H1 (cell line): ENCODE data around the gene CFDP1. TPM values are rescaled to one million over a fixed set of nuclear protein-coding genes. Genes with fewer than 3 reads are reported as not detected.

Experiments
- BACH1 ChIP-seq: IDR thresholded peaks from 2 replicates; pipeline ENCODE4 v1.6.1; 2012; ENCODE audit warnings: low read length, improper control_type of control experiment
- CTBP2 ChIP-seq: IDR thresholded peaks from 2 replicates; pipeline ENCODE4 v1.7.0; 2011; ENCODE audit warnings: borderline replicate concordance, mild to moderate bottlenecking, moderate library complexity, mixed read lengths, low read length; ENCODE audit not compliant: insufficient read depth, insufficient read length
- SIRT6 ChIP-seq: IDR thresholded peaks from one replicate; pipeline ENCODE4 v1.7.1; 2012; ENCODE audit warnings: low read length, inconsistent platforms
- TBP ChIP-seq: IDR thresholded peaks from 2 replicates; pipeline ENCODE4 v1.6.1; 2011; ENCODE audit warnings: low read depth, low read length, improper control_type of control experiment
- TEAD4 ChIP-seq: IDR thresholded peaks from 2 replicates; pipeline ENCODE4 v1.6.1; 2012; ENCODE audit warnings: low read depth, low read length, inconsistent platforms, mixed read lengths
- USF2 ChIP-seq: IDR thresholded peaks from 2 replicates; pipeline ENCODE4 v1.6.1; 2011; ENCODE audit warnings: low read length, improper control_type of control experiment
- polyA plus RNA-seq, 7 experiments: library from polyadenylated mRNA; depleted of rRNA in 3 of 7; stranded (reverse) in 5 of 7; unstranded in 2 of 7; fragments of >200 nt in 5 of 7; fragments of 200-250 nt in 2 of 7; gene quantifications; 1 replicate in 5 of 7; 2 replicates in 1 of 7; 4 replicates in 1 of 7; pipeline versions ENCODE4 v1.2.1 to v1.2.3, GENCODE V29; 2011 to 2013; ENCODE audit warnings: missing spikeins in 2 of 7, mixed read lengths in 2 of 7
- total RNA-seq: library from RNA; stranded (reverse); fragmentation: NEBNext Ultra II Directional; extraction: Animal tissue kit (Norgen Biotek cat#: 25700); gene quantifications from 2 replicates; pipeline ENCODE4 v1.2.1, GENCODE V29; 2021

Gene CFDP1
- total and polyA plus RNA-seq, 2 of the 8 experiments (the other 6 are each of a cell fraction or from before 2014, with no cell fraction given) = 25.5 to 77.3 TPM

- TF ChIP-seq TEAD4 = no peak
- TF ChIP-seq CTBP2 = no peak
- TF ChIP-seq TBP = no peak
- TF ChIP-seq BACH1 = no peak
- TF ChIP-seq USF2 = no peak
- TF ChIP-seq SIRT6 = no peak
These were observed 183.9 kb downstream of the CFDP1 start (continued) for GRCh38 chr16:75249441-75249840.
